Mucosa of stomach (tissue), 1 donor: ENCODE data around the gene WWC1.

ENCODE experiments used
- H3K27me3 ChIP-seq: one replicate; pipeline ENCODE4 v1.7.0; 2013; ENCODE audit warnings: mild to moderate bottlenecking, low read length; ENCODE audit not compliant: control insufficient read depth, insufficient read depth
- H3K36me3 ChIP-seq: one replicate; pipeline ENCODE4 v1.7.0; 2013; ENCODE audit warnings: low read length; ENCODE audit not compliant: control insufficient read depth, insufficient read depth
- H3K4me1 ChIP-seq: one replicate; pipeline ENCODE4 v1.7.0; 2013; ENCODE audit warnings: mild to moderate bottlenecking, low read length; ENCODE audit not compliant: control insufficient read depth, insufficient read depth
- H3K4me3 ChIP-seq: one replicate; pipeline ENCODE4 v1.7.0; 2013; ENCODE audit warnings: low read length
- H3K9ac ChIP-seq: one replicate; pipeline ENCODE4 v1.7.0; 2013; ENCODE audit warnings: mild to moderate bottlenecking, low read length, moderate library complexity
- H3K9me3 ChIP-seq: one replicate; pipeline ENCODE4 v1.7.0; 2013; ENCODE audit warnings: mild to moderate bottlenecking, low read length, moderate library complexity; ENCODE audit not compliant: control insufficient read depth
- donor health status: Pancreatic carcinoma.

WWC1 gene

GRCh38 chr5:168477060-168477459, 185.6 kb downstream of the WWC1 start:
- Histone ChIP-seq H3K4me1 (no peaks in the 10 kb centered on the region), H3K4me3 (no peak overlapping the region)

GRCh38 chr5:168479166-168479565, 187.7 kb downstream of the WWC1 start:
- Histone ChIP-seq H3K36me3 (no peaks in the 10 kb centered on the region), H3K4me3 (no peak overlapping the region), H3K9me3 (no peaks in the 10 kb centered on the region), H3K27me3 (no peaks in the 10 kb centered on the region), H3K9ac (no peak overlapping the region), H3K4me1 (no peaks in the 10 kb centered on the region)

More at GRCh38 chr5:168477060-168477459, 185.6 kb downstream of the WWC1 start:
- Histone ChIP-seq H3K9ac (no peak overlapping the region), H3K27me3 (no peaks in the 10 kb centered on the region), H3K36me3 (no peaks in the 10 kb centered on the region), H3K9me3 (no peaks in the 10 kb centered on the region)

- H3K27me3 ChIP-seq: no peaks in the 10 kb centered on the region
- H3K9ac ChIP-seq: no peak overlapping the region
- no peak overlapping the region for H3K4me3 ChIP-seq
- no peaks in the 10 kb centered on the region for H3K9me3 ChIP-seq
- H3K36me3 ChIP-seq: no peaks in the 10 kb centered on the region
- no peaks in the 10 kb centered on the region for H3K4me1 ChIP-seq
These were observed 189.2 kb downstream of the WWC1 start for GRCh38 chr5:168480601-168481000.

GRCh38 chr5:168481330-168481788, 189.9 kb downstream of the WWC1 start:
- H3K9me3 ChIP-seq: no peaks in the 10 kb centered on the region
- H3K4me3 ChIP-seq: no peak overlapping the region
- no peak overlapping the region for H3K9ac ChIP-seq
- peaks cover 4% of the 10 kb centered on the region for H3K4me1 ChIP-seq
- H3K36me3 ChIP-seq: no peaks in the 10 kb centered on the region
- no peaks in the 10 kb centered on the region for H3K27me3 ChIP-seq

- Histone ChIP-seq H3K4me3 (no peak overlapping the region), H3K4me1 (peaks cover 5% of the 10 kb centered on the region), H3K9me3 (no peaks in the 10 kb centered on the region), H3K9ac (no peak overlapping the region), H3K36me3 (no peaks in the 10 kb centered on the region), H3K27me3 (no peaks in the 10 kb centered on the region)
These were observed 190.9 kb downstream of the WWC1 start for GRCh38 chr5:168482361-168482760.

- peak within 1 kb of the TSS; percentile 81 for H3K4me3 ChIP-seq
- no peaks in the 10 kb centered on the region for H3K36me3 ChIP-seq
- H3K9me3 ChIP-seq: no peaks in the 10 kb centered on the region
- peaks cover 9% of the 10 kb centered on the region for H3K4me1 ChIP-seq
- H3K27me3 ChIP-seq: no peaks in the 10 kb centered on the region
- H3K9ac ChIP-seq: peak within 1 kb of the TSS; percentile 85
These were observed 194.9 kb downstream of the WWC1 start, which contains the start of gene RARS1 for GRCh38 chr5:168486136-168486879. Gene RARS1, plus strand, starts transcription at chr5:168486471. Its CDS starts 28 bp downstream, at chr5:168486499.

GRCh38 chr5:168489059-168489458, 197.6 kb downstream of the WWC1 start:
- H3K4me1 ChIP-seq: peaks cover 9% of the 10 kb centered on the region

GRCh38 chr5:168494057-168494555, 202.7 kb downstream of the WWC1 start:
- Histone ChIP-seq H3K9ac (no peak overlapping the region), H3K36me3 (peaks cover 19% of the 10 kb centered on the region), H3K27me3 (no peaks in the 10 kb centered on the region), H3K4me3 (no peak overlapping the region), H3K9me3 (no peaks in the 10 kb centered on the region), H3K4me1 (no peaks in the 10 kb centered on the region)

More at GRCh38 chr5:168489059-168489458, 197.6 kb downstream of the WWC1 start:
- peaks cover 9% of the 10 kb centered on the region for H3K36me3 ChIP-seq
- H3K27me3 ChIP-seq: no peaks in the 10 kb centered on the region
- H3K9me3 ChIP-seq: no peaks in the 10 kb centered on the region
- no peak overlapping the region for H3K9ac ChIP-seq
- no peak overlapping the region for H3K4me3 ChIP-seq

GRCh38 chr5:168502563-168503237, 211.3 kb downstream of the WWC1 start:
- Histone ChIP-seq H3K9me3 (no peaks in the 10 kb centered on the region), H3K4me1 (no peaks in the 10 kb centered on the region), H3K36me3 (no peaks in the 10 kb centered on the region), H3K27me3 (no peaks in the 10 kb centered on the region), H3K9ac (no peak overlapping the region), H3K4me3 (no peak overlapping the region)

GRCh38 chr5:168513861-168514428, 222.5 kb downstream of the WWC1 start:
- no peaks in the 10 kb centered on the region for H3K9me3 ChIP-seq
- no peak overlapping the region for H3K9ac ChIP-seq
- H3K4me3 ChIP-seq: no peak overlapping the region
- no peaks in the 10 kb centered on the region for H3K4me1 ChIP-seq
- H3K27me3 ChIP-seq: no peaks in the 10 kb centered on the region
- H3K36me3 ChIP-seq: peaks cover 11% of the 10 kb centered on the region
